B cell (primary cell): ENCODE results near the gene RERE. TPM values are rescaled to one million over a fixed set of nuclear protein-coding genes. Genes with fewer than 3 reads are reported as not detected.

ENCODE experiments used
- ATAC-seq: fragments of 200-7000 bp; cut with Tn5 transposase; one replicate; pipeline ENCODE4 v1.10.0; 2021; ENCODE audit warnings: low read depth, mild to moderate bottlenecking, moderate number of reproducible peaks, moderate library complexity
- CTCF ChIA-PET: fragments of 350-600 bp; sonication (Branson Sonifier 250); formaldehyde crosslinking; loops from one replicate; lab custom pipeline; 2021; ENCODE audit warnings: antibody characterized with exemption, inconsistent platforms; lab: Charles Lee
- POLR2A ChIA-PET: fragments of 350-600 bp; sonication (Branson Sonifier 250); formaldehyde crosslinking; loops from one replicate; lab custom pipeline; 2021; ENCODE audit warnings: antibody characterized with exemption; lab: Charles Lee
- DNase-seq: peaks from one replicate; pipeline ENCODE4 v3.0.0; 2013
- H2AFZ ChIP-seq: 2 replicates; pipeline ENCODE4 v1.6.1; 2012; ENCODE audit warnings: mild to moderate bottlenecking, low read depth, low read length; ENCODE audit not compliant: insufficient read depth, poor library complexity, severe bottlenecking
- H3K27ac ChIP-seq, 2 donors: 1 replicate in 1 of 2; 2 replicates in 1 of 2; pipeline ENCODE4 v1.5.1; 2012 to 2013; ENCODE audit warnings: low read length in 2 of 2, mild to moderate bottlenecking in 2 of 2, moderate library complexity in 1 of 2
- H3K27me3 ChIP-seq, 4 experiments: fragments of 200-600 bp in 1 of 4; sonication (generic) in 1 of 4; replicated peaks in 1 of 4; 1 replicate in 2 of 4; 2 replicates in 2 of 4; pipeline versions ENCODE4 v1.6.1 to v1.7.0; 2013 to 2016; ENCODE audit warnings: low read length in 3 of 4, mild to moderate bottlenecking in 2 of 4, mixed read lengths in 1 of 4, moderate library complexity in 1 of 4; ENCODE audit not compliant: insufficient read depth in 4 of 4, control insufficient read depth in 3 of 4; ENCODE audit errors: control extremely low read depth in 1 of 4
- H3K36me3 ChIP-seq, 2 experiments: replicated peaks in 1 of 2; 1 replicate in 1 of 2; 2 replicates in 1 of 2; pipeline versions ENCODE4 v1.6.1 to v1.7.1; 2013; ENCODE audit warnings: low read length in 1 of 2; ENCODE audit not compliant: insufficient read depth in 2 of 2, control insufficient read depth in 1 of 2; ENCODE audit errors: control extremely low read depth in 1 of 2, extremely low read depth in 1 of 2
- H3K4me1 ChIP-seq, 2 donors: fragments of 200-600 bp in 1 of 2; sonication (generic) in 1 of 2; 1 replicate in 1 of 2; 2 replicates in 1 of 2; pipeline versions ENCODE4 v1.5.1 to v1.6.1; 2013 to 2017; ENCODE audit warnings: low read length in 2 of 2; ENCODE audit not compliant: control insufficient read depth in 2 of 2, insufficient read depth in 2 of 2
- H3K4me2 ChIP-seq: replicated peaks from 2 replicates; pipeline ENCODE3; 2012; ENCODE audit warnings: mild to moderate bottlenecking, low read depth, low read length; ENCODE audit not compliant: poor library complexity, severe bottlenecking
- H3K4me3 ChIP-seq, 5 experiments: fragments of 200-600 bp in 1 of 5; sonication (generic) in 1 of 5; 1 replicate in 3 of 5; 2 replicates in 2 of 5; pipeline versions ENCODE4 v1.5.1 to v1.7.0; 2011 to 2016; ENCODE audit warnings: low read length in 4 of 5, mild to moderate bottlenecking in 4 of 5, low read depth in 2 of 5, control low read depth in 1 of 5, moderate library complexity in 1 of 5; ENCODE audit not compliant: insufficient read depth in 1 of 5; ENCODE audit errors: control extremely low read depth in 1 of 5, extremely low read depth in 1 of 5
- H3K79me2 ChIP-seq: fragments of 200-600 bp; sonication (generic); one replicate; pipeline ENCODE4 v1.6.0; 2016; ENCODE audit warnings: low read length; ENCODE audit not compliant: control insufficient read depth, insufficient read depth
- H3K9ac ChIP-seq: fragments of 200-600 bp; sonication (generic); 2 replicates; pipeline ENCODE4 v1.6.1; 2017; ENCODE audit warnings: mild to moderate bottlenecking, low read length, moderate library complexity
- H3K9me3 ChIP-seq, 3 donors: one replicate each; pipeline versions ENCODE4 v1.6.1 to v1.7.1; 2013; ENCODE audit warnings: low read length in 2 of 3; ENCODE audit not compliant: control insufficient read depth in 2 of 3, insufficient read depth in 1 of 3; ENCODE audit errors: control extremely low read depth in 1 of 3
- H4K20me1 ChIP-seq: 2 replicates; pipeline ENCODE4 v1.6.0; 2012; ENCODE audit warnings: mild to moderate bottlenecking, low read length; ENCODE audit not compliant: insufficient read depth, control insufficient read depth, poor library complexity, severe bottlenecking
- H3K27ac Mint-ChIP-seq: one replicate; pipeline ENCODE4 v1.8.0; 2021; ENCODE audit warnings: mixed read lengths
- H3K27me3 Mint-ChIP-seq: one replicate; pipeline ENCODE4 v1.8.0; 2021; ENCODE audit warnings: mixed read lengths
- H3K4me1 Mint-ChIP-seq: one replicate; pipeline ENCODE4 v1.8.0; 2021; ENCODE audit warnings: mixed read lengths
- H3K4me3 Mint-ChIP-seq: one replicate; pipeline ENCODE4 v1.8.0; 2021; ENCODE audit warnings: mixed read lengths
- H3K9me3 Mint-ChIP-seq: one replicate; pipeline ENCODE4 v1.8.0; 2022; ENCODE audit warnings: mixed read lengths; ENCODE audit not compliant: insufficient read depth
- CTCF ChIP-seq: fragments of 200-600 bp; IDR thresholded peaks from one replicate; pipeline ENCODE4 v1.8.0; 2022; ENCODE audit warnings: antibody characterized with exemption, mild to moderate bottlenecking
- EZH2 ChIP-seq: IDR thresholded peaks from 2 replicates; pipeline ENCODE4 v1.6.1; 2012; ENCODE audit warnings: borderline replicate concordance, low read depth, mild to moderate bottlenecking, moderate library complexity, low read length; ENCODE audit not compliant: insufficient read depth, poor library complexity, severe bottlenecking
- WGBS: methylation state at CpG from one replicate; pipeline ENCODE4 v1.1.5; 2013; ENCODE audit warnings: missing lambda C conversion rate; ENCODE audit not compliant: insufficient coverage; 5-methylcytosine and 5-hydroxymethylcytosine counted together
- intact Hi-C: fragments of 100-400 bp; cut with micrococcal nuclease; formaldehyde crosslinking; loops from one replicate; pipeline ENCODE4 v1.10.0; 2022
- polyA plus RNA-seq: library from polyadenylated mRNA; depleted of rRNA; stranded (reverse); fragments of >200 nt; gene quantifications from 2 replicates; pipeline ENCODE4 v1.2.3, GENCODE V29; 2012
- total RNA-seq, 2 donors: library from RNA; stranded (reverse); fragments of 120-200 nt in 1 of 2; gene quantifications; 1 replicate in 1 of 2; 2 replicates in 1 of 2; pipeline versions ENCODE4 v1.2.3 to v1.2.4, GENCODE V29; 2013 to 2022

Gene RERE
- total and polyA plus RNA-seq, 2 donors (not counting 1 experiment from before 2014, with no cell fraction given) = 27.3 to 132 TPM

- H3K9me3 Mint-ChIP-seq = no peaks in the 10 kb centered on the region
- WGBS = no CpG with 5 or more reads among the region's 2 CpGs
- H3K27ac ChIP-seq = peak overlapping the region in 1 of 2 donors; percentile 81
- intact Hi-C loops = no loop called here
- no peak overlapping the region for H3K4me2 ChIP-seq
- H4K20me1 ChIP-seq = no peaks in the 10 kb centered on the region
- no peak overlapping the region for H3K4me3 ChIP-seq
- peak overlapping the region; percentile 51 for H3K27ac Mint-ChIP-seq
- peaks cover 44% of the 10 kb centered on the region for H3K4me1 Mint-ChIP-seq
- ATAC-seq (no peak), DNase-seq (no peak)
- no peak overlapping the region for H2AFZ ChIP-seq
- H3K79me2 ChIP-seq = peaks cover 79% of the 10 kb centered on the region
- no peaks in the 10 kb centered on the region for H3K27me3 ChIP-seq
- H3K27me3 Mint-ChIP-seq = no peaks in the 10 kb centered on the region
- H3K9me3 ChIP-seq = no peaks in the 10 kb centered on the region
- H3K36me3 ChIP-seq = no peaks in the 10 kb centered on the region
- peaks cover 25 to 37% of the 10 kb centered on the region in 2 donors for H3K4me1 ChIP-seq
- no peak for TF ChIP-seq EZH2
- TF ChIP-seq CTCF = no peak
- no peak overlapping the region for H3K4me3 Mint-ChIP-seq
- ChIA-PET CTCF (interaction anchor here (0.7 to 14.2 kb wide), 6 partner anchors 10 to 285 kb away, joined by 3 to 328 read pairs (median 8); no protein-coding TSS in a partner anchor), POLR2A (no interaction called here)
- no peak overlapping the region for H3K9ac ChIP-seq
Measured at GRCh38 chr1:8563944-8564537, 253.4 kb downstream of the RERE start.
